IMR-90 (cell line): ENCODE data around the gene WDR11. TPM values are rescaled to one million over a fixed set of nuclear protein-coding genes. Genes with fewer than 3 reads are reported as not detected.

Experiments
- ATAC-seq: fragments of 200-7000 bp; cut with Tn5 transposase; 2 replicates; pipeline ENCODE4 v1.9.1; 2020; ENCODE audit warnings: low read depth, mild to moderate bottlenecking, moderate library complexity
- BruUV-seq: library from RNA; stranded (reverse); fragments of 400-500 nt; replicated peaks from 2 replicates; lab custom pipeline; 2021; lab: Mats Ljungman, UMichigan
- CTCF ChIA-PET: fragments of 300-600 bp; formaldehyde crosslinking; extraction: SDS; loops from one replicate; lab custom pipeline; 2021; ENCODE audit warnings: antibody characterized with exemption; lab: Yijun Ruan, JAX
- POLR2A ChIA-PET: fragments of 300-600 bp; sonication (Branson Sonifier 250); formaldehyde crosslinking; loops from one replicate; lab custom pipeline; 2022; ENCODE audit warnings: antibody characterized with exemption; ENCODE audit not compliant: unreplicated experiment; lab: Charles Lee
- DNase-seq: peaks from one replicate; pipeline ENCODE4 v3.0.0; 2013
- H2AFZ ChIP-seq: replicated peaks from 2 replicates; pipeline ENCODE3; 2013; ENCODE audit warnings: low read length, mild to moderate bottlenecking; ENCODE audit not compliant: poor library complexity
- H2AK5ac ChIP-seq: 2 replicates; pipeline ENCODE4 v1.6.1; 2013; ENCODE audit warnings: low read depth, low read length, inconsistent platforms
- H2AK9ac ChIP-seq: replicated peaks from 2 replicates; pipeline ENCODE3; 2013; ENCODE audit warnings: mild to moderate bottlenecking, low read depth, low read length, moderate library complexity; ENCODE audit not compliant: poor library complexity
- H2BK120ac ChIP-seq: 2 replicates; pipeline ENCODE4 v1.6.1; 2013; ENCODE audit warnings: low read depth, low read length, inconsistent platforms
- H2BK15ac ChIP-seq: 3 replicates; pipeline ENCODE4 v1.6.1; 2013; ENCODE audit warnings: low read depth, low read length, inconsistent platforms
- H2BK20ac ChIP-seq: 2 replicates; pipeline ENCODE4 v1.6.1; 2013; ENCODE audit warnings: low read depth, mild to moderate bottlenecking, inconsistent platforms, low read length, moderate library complexity
- H2BK5ac ChIP-seq: 2 replicates; pipeline ENCODE4 v1.6.1; 2013; ENCODE audit warnings: mild to moderate bottlenecking, low read depth, low read length, inconsistent platforms; ENCODE audit not compliant: poor library complexity, severe bottlenecking
- H3K14ac ChIP-seq: replicated peaks from 2 replicates; pipeline ENCODE4 v1.6.1; 2013; ENCODE audit warnings: low read depth, low read length, inconsistent platforms
- H3K18ac ChIP-seq: 2 replicates; pipeline ENCODE4 v1.6.1; 2013; ENCODE audit warnings: low read depth, low read length, control low read depth
- H3K23ac ChIP-seq: 2 replicates; pipeline ENCODE4 v1.6.1; 2013; ENCODE audit warnings: low read depth, low read length, inconsistent platforms
- H3K27ac ChIP-seq: 2 replicates; pipeline ENCODE4 v1.5.1; 2013; ENCODE audit warnings: mild to moderate bottlenecking, control low read depth, low read length; ENCODE audit not compliant: insufficient read depth
- H3K27me3 ChIP-seq: 2 replicates; pipeline ENCODE4 v1.6.1; 2013; ENCODE audit warnings: low read length; ENCODE audit not compliant: control insufficient read depth, insufficient read depth
- H3K36me3 ChIP-seq: 2 replicates; pipeline ENCODE4 v1.6.1; 2013; ENCODE audit warnings: low read length, mixed read lengths; ENCODE audit not compliant: control insufficient read depth, insufficient read depth
- H3K4ac ChIP-seq: 2 replicates; pipeline ENCODE4 v1.6.1; 2013; ENCODE audit warnings: low read depth, low read length, inconsistent platforms
- H3K4me1 ChIP-seq: 2 replicates; pipeline ENCODE4 v1.6.1; 2013; ENCODE audit warnings: low read length, mixed read lengths; ENCODE audit not compliant: control insufficient read depth, insufficient read depth
- H3K4me2 ChIP-seq: 2 replicates; pipeline ENCODE4 v1.6.1; 2013; ENCODE audit warnings: low read depth, mild to moderate bottlenecking, control low read depth, low read length, moderate library complexity
- H3K4me3 ChIP-seq: 2 replicates; pipeline ENCODE4 v1.5.1; 2013; ENCODE audit warnings: low read depth, mild to moderate bottlenecking, control low read depth, low read length, moderate library complexity; ENCODE audit not compliant: insufficient read depth
- H3K56ac ChIP-seq: 2 replicates; pipeline ENCODE4 v1.6.1; 2013; ENCODE audit warnings: low read length, inconsistent platforms; ENCODE audit not compliant: insufficient read depth; ENCODE audit errors: extremely low read depth
- H3K79me1 ChIP-seq, 2 experiments: 2 replicates each; pipeline ENCODE4 v1.6.1; 2013; ENCODE audit warnings: low read length in 2 of 2, inconsistent platforms in 1 of 2, low read depth in 1 of 2
- H3K9ac ChIP-seq: 2 replicates; pipeline ENCODE4 v1.6.1; 2013; ENCODE audit warnings: low read depth, low read length, control low read depth
- H3K9me1 ChIP-seq: 2 replicates; pipeline ENCODE4 v1.6.1; 2013; ENCODE audit warnings: low read length, inconsistent platforms; ENCODE audit not compliant: insufficient read depth
- H3K9me3 ChIP-seq: 2 replicates; pipeline ENCODE4 v1.6.1; 2013; ENCODE audit warnings: low read length; ENCODE audit not compliant: control insufficient read depth, insufficient read depth
- H4K20me1 ChIP-seq: 2 replicates; pipeline ENCODE4 v1.6.1; 2013; ENCODE audit warnings: low read length, inconsistent platforms; ENCODE audit not compliant: insufficient read depth
- H4K5ac ChIP-seq: 2 replicates; pipeline ENCODE4 v1.6.1; 2013; ENCODE audit warnings: mild to moderate bottlenecking, low read depth, low read length, control low read depth
- H4K8ac ChIP-seq, 2 experiments: 2 replicates each; pipeline ENCODE4 v1.6.1; 2013; ENCODE audit warnings: low read depth in 2 of 2, low read length in 2 of 2, control low read depth in 1 of 2, inconsistent platforms in 1 of 2
- H4K91ac ChIP-seq: 2 replicates; pipeline ENCODE4 v1.6.1; 2013; ENCODE audit warnings: low read depth, low read length, inconsistent platforms; ENCODE audit not compliant: insufficient read depth
- CEBPB ChIP-seq: IDR thresholded peaks from 2 replicates; pipeline ENCODE4 v1.6.1; 2012; ENCODE audit warnings: low read depth, low read length, improper control_type of control experiment
- FOS ChIP-seq: fragments of 150-350 bp; IDR thresholded peaks from 2 replicates; pipeline ENCODE4 v1.6.1; 2016; ENCODE audit warnings: low read depth, low read length
- MXI1 ChIP-seq: IDR thresholded peaks from 2 replicates; pipeline ENCODE4 v1.6.1; 2012; ENCODE audit warnings: low read depth, mild to moderate bottlenecking, low read length, moderate library complexity, borderline replicate concordance
- POLR2A ChIP-seq: IDR thresholded peaks from 2 replicates; pipeline ENCODE4 v1.6.1; 2012; ENCODE audit warnings: mild to moderate bottlenecking, low read depth, low read length
- RCOR1 ChIP-seq: IDR thresholded peaks from 2 replicates; pipeline ENCODE4 v1.6.1; 2012; ENCODE audit warnings: mild to moderate bottlenecking, low read length, improper control_type of control experiment; ENCODE audit not compliant: insufficient replicate concordance
- SMC3 ChIP-seq: fragments of 150-350 bp; IDR thresholded peaks from 2 replicates; pipeline ENCODE4 v1.6.1; 2016; ENCODE audit warnings: low read depth, mild to moderate bottlenecking, antibody characterized with exemption, low read length, moderate library complexity
- WGBS, 2 experiments: methylation state at CpG; one replicate each; pipeline versions ENCODE4 v1.1.5 to v1.1.7; 2013; ENCODE audit warnings: missing lambda C conversion rate in 2 of 2; ENCODE audit not compliant: insufficient read length in 1 of 2; ENCODE audit errors: extremely low coverage in 2 of 2; 5-methylcytosine and 5-hydroxymethylcytosine counted together
- dilution Hi-C: fragments of 300-500 bp; cut with HindIII; formaldehyde crosslinking; loops from one replicate; pipeline ENCODE4 v1.14.3; 2018; ENCODE audit warnings: low sequenced_read_pairs; ENCODE audit not compliant: unreplicated experiment
- in situ Hi-C: fragments of 300-500 bp; cut with MboI; formaldehyde crosslinking; loops from 3 replicates; pipeline ENCODE4 v1.14.3; 2019; ENCODE audit warnings: low sequenced_read_pairs, inconsistent platforms, mixed read lengths
- intact Hi-C: fragments of 100-400 bp; cut with micrococcal nuclease; formaldehyde crosslinking; loops from 2 replicates; pipeline ENCODE4 v1.10.0; 2022
- polyA plus RNA-seq, 3 experiments: library from polyadenylated mRNA; depleted of rRNA; stranded (reverse); fragments of >200 nt; gene quantifications; 2 replicates each; pipeline ENCODE4 v1.2.3, GENCODE V29; 2012; ENCODE audit warnings: low replicate concordance in 1 of 3
- total RNA-seq: library from RNA; depleted of rRNA; stranded (reverse); fragments of >200 nt; gene quantifications from 2 replicates; pipeline ENCODE4 v1.2.3, GENCODE V29; 2012

WDR11 gene
- total and polyA plus RNA-seq, 2 of the 4 experiments (the other 2 are of a cell fraction): 31.6 to 62.6 TPM

- Histone ChIP-seq H2BK15ac (no peak overlapping the region), H3K27me3 (no peaks in the 10 kb centered on the region), H3K14ac (no peak overlapping the region), H3K18ac (no peak overlapping the region), H3K4ac (no peak overlapping the region), H2BK5ac (no peak overlapping the region), H2AK5ac (no peak overlapping the region), H2AK9ac (no peak overlapping the region), H4K5ac (no peak overlapping the region), H3K9ac (no peak overlapping the region), H3K9me3 (no peaks in the 10 kb centered on the region), H3K4me1 (no peaks in the 10 kb centered on the region), H3K36me3 (peaks cover 15% of the 10 kb centered on the region), H3K9me1 (no peaks in the 10 kb centered on the region), H4K91ac (no peak overlapping the region), H2BK120ac (no peak overlapping the region), H4K8ac (no peak overlapping the region), H4K20me1 (no peaks in the 10 kb centered on the region), H2AFZ (no peak overlapping the region), H2BK20ac (no peak overlapping the region), H3K4me3 (no peak overlapping the region), H3K27ac (no peak overlapping the region), H3K4me2 (no peak overlapping the region), H3K79me1 (peaks cover 2 to 3% of the 10 kb centered on the region in 2 experiments; a peak in 2 of 4 replicates), H3K56ac (no peak overlapping the region), H3K23ac (no peak overlapping the region)
- dilution Hi-C loops (no loop called here), in situ Hi-C loops (no loop called here), intact Hi-C loops (no loop called here)
- POLR2A ChIA-PET: no interaction called here
- ATAC-seq (no peak), DNase-seq (peak; percentile 5)
- WGBS, 2 experiments: 67% methylated on average over 1 of the region's 2 CpGs; no CpG with 5 or more reads in 1 of the 2 experiments
- TF ChIP-seq MXI1 (no peak), CEBPB (no peak), SMC3 (no peak), RCOR1 (no peak), POLR2A (no peak), FOS (no peak)
- no TSS peak for BruUV-seq
- CTCF ChIA-PET: no interaction called here
Observed at GRCh38 chr10:120897343-120897742, 46.2 kb downstream of the WDR11 start.
